HT1080 (cell line): ENCODE results near the gene NDUFB5. TPM values are rescaled to one million over a fixed set of nuclear protein-coding genes. Genes with fewer than 3 reads are reported as not detected.
A peak's percentile ranks its signal among the peaks of the same experiment; 100 is the strongest.
"Not testable (repeated sequence)": the region's sequence is repeated elsewhere in the genome, so short reads cannot be mapped to it uniquely, and the experiment has no call there.

Experiments
- DNase-seq: peaks from one replicate; pipeline ENCODE4 v3.0.0-alpha.2; 2015; ENCODE audit warnings: low read depth
- total RNA-seq: library from RNA; depleted of rRNA; stranded (reverse); fragments of >200 nt; shearing (Covaris generic); gene quantifications from 2 replicates; pipeline ENCODE4 v1.2.3, GENCODE V29; 2014

NDUFB5 gene
- total RNA-seq, 1 experiment from 2014 or later: 244 TPM

DNA sequence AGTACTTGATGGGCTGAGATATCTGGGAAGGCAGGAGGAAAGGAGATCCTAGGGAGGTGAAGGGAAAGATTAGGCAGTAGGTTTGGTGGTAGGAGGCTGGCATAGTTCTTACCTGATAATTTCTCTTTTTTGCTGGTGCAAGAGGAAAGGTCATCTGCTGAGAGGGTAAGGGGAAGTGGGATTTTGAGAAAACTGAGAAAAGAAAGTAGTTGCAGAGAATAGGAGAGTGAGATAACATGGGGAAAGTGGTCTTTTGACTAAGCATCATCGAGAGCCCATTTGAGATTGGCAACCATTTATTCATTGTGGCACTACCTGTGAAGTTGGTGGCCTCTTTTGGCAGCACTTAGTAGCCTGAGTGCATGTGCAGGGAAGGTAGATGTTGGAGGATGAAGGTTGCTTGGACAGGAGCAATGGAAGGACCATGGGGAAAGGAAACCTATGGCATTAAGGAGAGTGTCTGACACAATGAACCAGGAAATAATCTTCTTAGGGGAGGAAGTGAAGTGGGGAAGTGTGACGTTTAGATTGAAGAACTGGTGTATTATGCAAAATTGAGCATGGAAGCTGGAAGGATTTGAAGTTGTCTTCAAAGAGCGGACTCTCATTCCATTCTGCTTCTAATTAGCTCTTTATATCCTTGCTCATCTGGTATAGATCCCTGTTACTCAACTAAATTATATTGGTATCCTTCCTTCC is 26.3 kb downstream of the NDUFB5 start:
- no peak for DNase-seq

DNA sequence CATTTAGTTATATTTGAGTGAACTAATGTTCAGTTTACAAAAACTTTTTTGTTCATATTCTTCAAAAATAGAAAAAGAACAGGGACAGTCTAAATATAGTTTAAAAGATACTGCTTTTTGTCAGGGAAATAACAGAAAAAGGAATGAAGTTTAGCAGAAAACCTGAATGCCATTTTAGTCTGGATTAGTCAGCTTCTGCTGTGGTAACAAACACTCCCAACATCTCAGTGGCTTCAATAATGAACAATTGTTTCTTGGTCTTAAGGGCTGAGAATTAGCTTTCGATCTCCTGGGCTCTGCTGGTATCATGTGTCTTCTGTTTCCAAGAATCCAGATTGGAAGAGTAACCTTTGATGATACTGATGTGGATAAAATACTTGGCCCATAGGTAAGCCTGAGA is 35.9 kb downstream of the NDUFB5 start:
- no peak for DNase-seq

DNA sequence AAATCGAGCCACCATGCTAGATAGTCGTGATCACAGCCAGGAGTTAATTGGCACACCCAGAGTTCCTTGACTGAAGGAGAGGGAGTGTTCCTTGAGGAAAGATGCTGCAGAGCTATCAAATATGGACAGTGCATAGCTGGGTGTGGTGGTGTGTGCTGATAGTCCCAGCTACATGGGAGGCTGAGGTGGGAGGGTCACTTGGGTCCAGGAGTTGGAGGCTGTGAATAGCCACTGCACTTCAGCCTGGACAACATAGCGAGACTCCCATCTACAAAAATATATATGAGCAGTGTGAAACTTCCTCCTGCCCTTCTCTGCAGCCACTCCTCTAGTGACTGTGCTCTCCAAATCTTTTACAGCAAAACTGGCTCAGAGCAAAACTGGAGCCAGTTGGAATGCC is 38.3 kb downstream of the NDUFB5 start:
- no peak for DNase-seq

DNA sequence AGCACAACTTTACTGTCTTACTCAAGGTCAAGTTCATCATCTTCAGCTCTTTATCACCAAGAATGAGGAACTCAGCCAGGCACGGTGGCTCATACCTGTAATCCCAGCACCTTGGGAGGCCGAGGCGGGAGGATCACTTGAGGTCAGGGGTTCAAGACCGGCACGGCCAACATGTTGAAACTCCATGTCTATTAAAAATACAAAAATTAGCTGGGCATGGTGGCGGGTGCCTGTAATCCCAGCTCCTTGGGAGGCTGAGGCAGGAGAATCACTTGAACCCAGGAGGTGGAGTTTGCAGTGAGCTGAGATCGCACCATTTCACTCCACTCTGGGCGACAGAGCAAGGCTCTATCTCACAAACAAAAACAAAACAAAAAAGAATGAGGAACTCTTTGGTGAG is 39.2 kb downstream of the NDUFB5 start:
- DNase-seq: not testable (repeated sequence)

DNA sequence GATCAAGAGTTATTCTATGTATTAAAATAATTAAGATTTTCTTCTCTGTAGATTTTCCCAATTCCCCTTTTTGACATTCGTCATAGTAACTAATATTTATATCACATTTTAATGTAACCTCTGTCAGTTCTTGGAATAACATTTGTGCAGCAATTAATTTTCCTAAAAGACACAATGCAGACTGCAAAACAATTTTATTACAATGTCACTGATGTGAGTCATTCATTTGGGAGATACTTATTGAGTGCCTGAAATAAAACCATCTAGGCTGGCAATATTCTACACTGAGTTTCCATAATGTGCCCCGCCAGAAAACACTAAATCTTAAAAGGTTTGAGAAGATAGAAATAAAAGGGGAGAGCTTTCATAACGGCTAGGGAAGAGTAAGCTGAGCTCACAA is 41.6 kb downstream of the NDUFB5 start:
- DNase-seq: no peak

DNA sequence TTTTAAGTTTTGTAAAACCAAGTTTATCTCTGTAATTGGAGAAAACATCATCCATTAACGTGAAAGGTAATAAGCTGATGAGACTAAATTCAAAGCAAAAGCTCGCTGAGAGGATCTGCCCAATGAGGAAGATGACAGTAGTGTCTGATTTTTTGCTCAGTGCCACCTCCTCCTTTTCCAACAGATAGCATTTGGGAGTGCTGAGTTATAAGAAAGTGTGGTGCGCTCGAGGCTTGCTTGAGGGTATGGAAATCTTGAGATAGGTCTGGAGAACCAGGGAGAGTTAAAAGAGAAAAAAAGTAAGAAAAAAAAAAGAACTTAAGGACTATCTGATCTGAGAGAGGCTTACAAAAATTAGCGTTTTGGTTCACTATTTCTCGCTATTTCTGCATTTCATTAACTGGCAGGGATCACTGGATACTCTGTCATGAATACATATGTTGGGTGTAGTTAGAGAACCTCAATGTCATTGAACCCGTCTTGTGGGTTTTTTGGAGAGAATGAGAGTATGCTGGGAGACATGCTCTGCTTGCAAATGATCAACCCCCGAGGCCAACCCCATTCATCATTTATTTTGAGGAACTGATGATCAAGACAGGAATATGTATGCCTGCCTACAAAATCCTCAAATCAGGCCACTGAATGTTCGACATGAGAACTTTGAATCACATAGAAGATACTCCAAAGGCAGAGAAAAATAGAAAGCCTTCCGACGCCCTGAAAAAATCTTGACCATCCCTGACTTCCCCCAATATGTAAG is 47.3 kb downstream of the NDUFB5 start:
- no peak for DNase-seq

DNA sequence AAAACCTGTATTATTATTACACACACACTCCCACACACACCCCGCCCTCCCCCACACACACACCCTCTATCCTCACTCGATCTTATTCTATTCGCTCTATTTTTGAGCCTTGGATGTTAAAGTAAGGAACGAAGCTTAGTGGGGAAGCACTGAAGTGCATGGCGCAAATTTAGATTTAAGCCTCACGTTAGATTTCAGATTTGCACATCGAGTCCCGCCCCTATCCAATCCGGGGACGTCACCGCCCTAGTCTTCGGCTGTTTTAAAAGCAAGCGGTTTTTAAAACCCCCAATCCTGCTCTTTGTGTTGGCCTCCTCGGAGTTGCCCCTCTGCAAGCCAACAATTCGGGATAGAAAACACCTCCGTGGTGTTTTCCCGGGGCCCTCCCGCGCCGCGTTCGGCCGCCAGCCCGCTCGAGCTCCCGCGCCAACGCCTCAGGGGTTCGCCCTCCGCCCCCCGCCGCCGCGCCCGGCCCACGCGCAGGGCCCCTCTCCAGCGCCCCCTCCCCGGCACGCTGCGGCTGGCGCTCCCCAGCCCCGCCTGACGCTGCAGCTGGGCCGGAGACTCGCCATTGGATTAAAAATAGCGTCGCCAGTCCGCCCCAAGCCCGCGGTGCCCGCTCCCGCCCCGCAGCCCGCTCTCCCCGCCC is 48.0 kb downstream of the NDUFB5 start, which contains the start of gene USP13:
USP13 (plus strand) TSS at position 594 of the 649 bp plus-strand sequence. CDS start 186 bp downstream, outside the sequence.
- DNase-seq: peak; percentile 84

DNA sequence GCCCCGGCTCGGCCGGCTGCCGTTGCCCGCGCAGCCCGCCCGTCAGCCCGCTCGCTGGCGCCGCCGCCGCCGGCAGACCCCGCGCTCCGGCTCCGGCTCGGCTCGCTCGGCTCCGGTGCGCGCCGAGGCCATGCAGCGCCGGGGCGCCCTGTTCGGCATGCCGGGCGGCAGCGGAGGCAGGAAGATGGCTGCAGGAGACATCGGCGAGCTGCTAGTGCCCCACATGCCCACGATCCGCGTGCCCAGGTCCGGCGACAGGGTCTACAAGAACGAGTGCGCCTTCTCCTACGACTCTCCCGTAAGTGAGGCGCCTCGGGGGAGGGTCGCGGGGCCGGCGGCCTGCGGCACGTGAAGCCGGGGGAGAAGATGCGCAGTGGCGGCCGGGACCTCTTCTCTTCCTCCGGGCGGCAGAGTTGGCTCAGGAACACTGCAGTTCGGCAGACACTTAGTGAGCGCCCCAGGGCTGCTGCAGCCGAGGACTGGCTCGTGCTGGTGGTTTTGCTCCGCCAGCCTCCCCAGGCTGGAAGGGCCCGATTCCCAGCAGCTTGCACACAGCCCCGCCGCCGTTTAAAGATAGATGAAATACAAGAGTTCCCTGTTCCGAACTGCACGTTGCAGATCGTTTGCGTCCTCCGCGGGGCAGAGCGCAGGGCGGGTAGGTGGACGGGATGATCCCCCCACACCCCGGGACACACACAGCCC is 48.7 kb downstream of the NDUFB5 start:
- peak; percentile 72 for DNase-seq

DNA sequence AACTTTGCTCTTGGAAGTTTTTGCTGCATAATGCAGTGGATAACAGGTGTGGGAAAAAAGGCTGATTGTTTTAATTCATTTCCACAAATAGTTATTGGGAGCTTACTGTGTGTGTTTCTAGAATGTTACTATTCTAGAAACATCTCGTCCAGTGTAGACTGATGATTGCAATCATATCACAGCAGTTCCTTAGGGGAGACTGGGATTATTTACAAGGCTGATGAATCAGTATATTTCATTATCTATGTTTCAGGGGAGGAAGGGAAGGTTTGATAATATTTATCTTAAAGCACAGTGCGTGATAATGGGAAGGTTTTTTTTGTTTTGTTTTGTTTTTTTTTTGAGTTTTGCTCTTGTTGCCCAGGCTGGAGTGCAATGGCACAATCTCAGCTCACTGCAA is 50.6 kb downstream of the NDUFB5 start:
- DNase-seq: no peak

DNA sequence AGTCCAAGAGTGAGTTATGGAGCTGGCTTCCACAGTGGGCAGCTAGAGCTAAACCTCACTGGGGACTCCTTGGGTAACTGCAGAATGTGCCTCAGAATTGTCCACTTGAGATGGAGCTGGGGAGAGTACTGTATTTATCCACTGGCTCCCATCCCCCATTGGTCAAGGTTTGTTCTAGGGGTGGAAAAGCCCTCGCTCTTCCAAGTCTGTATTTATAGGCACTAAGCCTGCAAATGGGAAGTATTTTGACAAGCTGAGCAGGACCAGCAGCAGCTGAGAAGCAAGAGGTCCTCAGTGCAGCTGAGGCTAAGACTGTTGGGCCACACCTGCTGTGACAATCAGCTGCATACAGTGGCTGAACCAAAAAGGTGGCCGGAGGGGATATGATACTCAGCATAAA is 54.0 kb downstream of the NDUFB5 start:
- DNase-seq: no peak

DNA sequence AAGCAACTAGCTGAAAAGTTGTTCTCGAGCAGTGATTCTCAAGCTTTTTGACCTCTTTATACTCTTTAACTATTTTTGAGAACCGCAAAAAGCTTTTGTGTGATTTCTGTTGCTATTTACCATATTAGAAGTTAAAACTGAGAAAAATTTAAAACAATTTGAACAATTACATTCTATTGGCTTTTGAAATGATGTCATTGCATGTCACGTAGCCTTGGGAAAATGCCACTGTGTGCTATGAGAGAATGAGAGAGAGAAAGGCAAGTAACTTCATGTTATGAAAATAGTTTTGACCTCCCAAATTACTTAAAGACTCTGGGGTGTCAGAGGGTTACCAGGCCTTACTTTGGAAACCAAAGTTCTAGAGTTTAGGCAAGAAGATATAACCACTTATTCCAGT is 56.3 kb downstream of the NDUFB5 start:
- DNase-seq: no peak

DNA sequence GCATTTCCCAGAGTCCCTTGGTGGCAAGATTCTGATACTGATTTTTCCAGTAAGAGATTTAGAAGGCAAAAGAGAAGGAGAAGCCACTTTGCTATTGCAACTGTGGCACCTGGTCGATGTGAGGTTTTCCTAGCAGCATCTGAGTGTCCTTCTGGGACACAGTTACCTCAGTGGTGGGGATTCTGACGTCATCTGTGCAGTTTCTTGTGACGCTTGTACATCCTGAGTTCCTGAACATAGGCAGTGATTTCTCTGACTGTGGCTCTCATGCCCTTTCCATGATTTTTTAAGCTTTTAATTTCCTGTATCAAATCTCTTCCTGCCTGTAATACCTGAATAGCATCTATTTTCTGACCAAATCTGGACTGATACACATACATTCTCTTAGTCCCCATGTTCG is 57.2 kb downstream of the NDUFB5 start:
- no peak for DNase-seq

DNA sequence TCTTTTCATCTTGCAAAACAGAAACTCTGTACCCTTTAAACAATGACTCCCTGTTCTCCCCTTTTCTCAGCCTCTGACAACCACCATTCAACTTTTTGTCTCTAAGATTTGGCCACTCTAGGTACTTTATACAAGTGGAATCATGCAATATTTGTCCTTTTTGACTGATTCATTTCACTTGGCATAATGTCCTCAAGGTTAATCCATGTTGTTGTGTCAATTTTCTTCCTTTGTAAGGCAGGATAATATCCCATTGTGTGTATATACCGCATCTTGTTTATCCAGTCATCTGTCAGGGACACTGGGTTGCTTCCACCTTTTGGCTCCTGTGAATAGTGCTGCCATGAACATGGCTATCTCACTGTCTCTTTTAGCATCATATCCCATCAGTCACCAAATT is 58.5 kb downstream of the NDUFB5 start:
- DNase-seq: no peak

DNA sequence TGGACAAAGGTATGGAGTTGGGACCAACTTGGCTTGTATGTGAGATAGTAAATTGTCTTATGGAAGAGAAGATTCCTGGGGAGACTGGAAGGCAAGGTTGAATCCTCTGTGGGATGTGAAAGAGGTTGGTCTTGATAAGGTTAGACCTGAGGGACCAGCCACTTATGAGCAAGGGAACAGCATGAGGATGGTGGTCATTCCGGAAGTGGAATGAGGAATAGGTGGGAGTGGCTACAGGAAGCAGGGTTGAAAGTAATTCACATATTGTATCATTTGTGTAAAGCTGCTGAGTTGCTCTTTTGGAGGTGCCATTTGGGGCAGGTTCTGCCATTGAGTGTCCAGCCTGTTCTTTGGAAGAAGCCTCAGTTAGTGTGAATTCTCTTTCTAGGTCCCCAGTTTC is 61.4 kb downstream of the NDUFB5 start:
- DNase-seq: no peak

DNA sequence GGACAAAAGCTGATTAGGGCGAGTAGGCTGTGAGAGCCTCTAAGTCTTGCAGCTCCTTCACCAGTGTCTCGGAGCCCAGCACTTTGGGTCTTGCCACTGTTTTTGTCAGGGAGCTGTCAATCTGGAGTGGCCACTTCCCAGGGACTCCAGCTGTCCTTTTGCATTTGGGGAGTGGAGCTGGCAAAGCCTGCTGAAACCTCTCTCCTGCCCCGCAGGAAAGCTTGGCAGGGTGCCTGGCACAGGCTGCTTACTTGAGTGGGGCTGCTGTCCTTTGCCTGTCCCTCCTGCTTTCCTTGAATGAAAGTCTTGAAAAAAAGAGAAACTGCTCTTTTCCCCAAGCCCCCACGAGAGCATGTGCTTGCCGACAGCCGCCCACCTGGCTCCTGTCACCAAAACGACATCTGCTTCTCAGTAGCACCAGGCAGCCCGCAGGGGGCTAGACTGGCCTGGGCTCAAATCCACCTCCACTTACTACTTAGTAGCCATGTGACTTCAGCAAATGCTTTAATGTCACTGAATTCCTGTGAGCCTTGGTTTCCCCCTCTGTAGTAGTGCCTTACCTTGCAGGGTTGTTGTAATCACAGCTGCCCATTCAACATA is 61.9 kb downstream of the NDUFB5 start:
- DNase-seq: no peak

DNA sequence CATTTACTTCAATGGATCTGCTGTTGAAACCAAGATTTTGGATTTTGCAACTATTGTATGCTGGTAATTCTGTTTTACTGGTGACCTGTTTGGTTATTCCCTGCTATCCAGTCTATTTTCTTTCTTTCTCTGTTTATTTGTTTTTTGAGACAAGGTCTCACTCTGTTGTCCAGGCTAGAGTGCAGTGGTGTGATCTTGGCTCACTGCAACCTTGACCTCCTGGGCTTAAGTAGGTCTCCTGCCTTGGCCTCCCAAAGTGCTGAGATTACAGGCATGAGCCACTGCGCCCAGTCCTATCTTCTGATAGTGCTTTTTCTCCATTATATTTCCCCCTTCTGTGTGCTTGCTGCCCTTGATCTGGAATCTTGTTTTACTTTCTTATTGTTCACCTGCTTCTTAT is 63.8 kb downstream of the NDUFB5 start:
- DNase-seq: no peak

DNA sequence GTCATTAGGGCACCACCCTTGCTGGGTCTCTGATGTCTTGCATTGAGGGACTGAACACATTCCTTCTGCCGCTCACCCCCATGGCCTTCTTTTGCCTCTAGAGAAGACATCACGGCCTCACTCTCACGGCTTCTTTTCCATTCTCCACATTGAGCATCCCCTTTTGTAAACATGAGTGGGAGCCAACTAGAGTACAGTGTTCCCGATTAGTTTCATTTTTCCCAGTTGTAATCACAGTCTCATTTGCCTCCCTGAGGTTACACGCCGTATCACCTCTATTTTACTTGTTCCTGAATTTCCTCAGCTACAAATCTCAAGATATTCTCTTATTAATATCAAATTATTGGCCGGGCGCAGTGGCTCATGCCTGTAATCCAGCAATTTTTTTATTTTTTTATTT is 65.7 kb downstream of the NDUFB5 start:
- no peak for DNase-seq

DNA sequence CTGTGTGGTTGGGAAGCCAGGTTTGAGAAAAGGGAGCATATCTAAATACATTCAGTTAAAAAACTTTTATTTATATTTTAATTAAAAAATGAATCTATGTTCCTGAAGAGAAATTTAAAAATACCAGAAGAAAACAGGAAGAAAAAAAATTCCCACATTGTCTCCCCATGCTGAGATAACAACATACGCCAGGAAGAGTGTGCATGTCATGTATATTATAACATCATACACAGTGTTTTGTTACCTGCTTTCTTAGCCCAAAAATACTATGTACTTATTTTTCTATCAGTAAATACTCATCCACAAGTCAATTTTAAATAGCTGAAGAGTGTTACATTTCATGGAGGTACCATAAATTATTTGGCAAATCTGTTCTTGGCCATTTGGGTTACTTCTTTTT is 66.7 kb downstream of the NDUFB5 start:
- DNase-seq: no peak

DNA sequence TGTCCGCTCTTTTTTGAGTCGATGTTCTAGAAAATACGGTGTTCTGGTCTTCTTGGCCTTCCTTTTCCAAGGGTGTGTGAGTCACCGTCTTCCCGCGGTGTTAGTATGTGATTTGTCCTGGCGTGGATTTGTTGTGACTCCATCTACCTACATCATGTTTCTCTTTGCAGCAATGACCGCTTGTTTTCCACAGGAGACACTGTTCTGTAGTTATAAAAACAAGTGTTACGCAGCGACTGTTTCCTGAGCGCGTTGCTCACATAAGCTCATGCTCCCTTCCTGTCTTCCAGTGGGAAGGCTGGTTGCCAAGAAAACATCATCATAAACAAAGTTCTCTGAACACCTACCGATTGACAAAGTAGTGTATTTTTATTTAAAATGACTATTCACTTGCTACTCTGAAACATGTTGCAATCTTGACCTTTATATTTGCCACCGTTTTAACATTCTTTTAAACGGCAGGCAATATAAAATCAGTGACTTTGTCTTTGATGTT is 67.2 kb downstream of the NDUFB5 start:
- peak; percentile 34 for DNase-seq

DNA sequence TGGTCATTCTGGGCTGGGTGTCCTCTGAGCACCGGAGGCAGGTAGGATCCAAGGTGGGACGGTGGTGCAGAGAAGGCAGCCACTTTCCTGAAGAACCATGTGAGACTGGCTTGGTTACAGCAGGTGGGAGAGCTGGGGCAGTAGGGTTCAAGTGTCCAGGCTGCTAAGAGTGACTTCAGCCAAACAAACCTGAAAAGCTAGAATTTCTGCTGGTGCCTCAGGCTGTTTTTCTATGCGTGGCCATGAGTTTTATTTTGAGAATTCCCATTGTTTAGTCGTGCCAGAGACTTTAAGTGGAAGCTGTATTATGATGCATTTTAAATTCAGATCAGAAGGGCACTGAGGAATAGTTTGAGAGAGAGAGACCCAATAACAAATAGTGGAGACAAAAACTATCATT is 68.3 kb downstream of the NDUFB5 start:
- DNase-seq: no peak

DNA sequence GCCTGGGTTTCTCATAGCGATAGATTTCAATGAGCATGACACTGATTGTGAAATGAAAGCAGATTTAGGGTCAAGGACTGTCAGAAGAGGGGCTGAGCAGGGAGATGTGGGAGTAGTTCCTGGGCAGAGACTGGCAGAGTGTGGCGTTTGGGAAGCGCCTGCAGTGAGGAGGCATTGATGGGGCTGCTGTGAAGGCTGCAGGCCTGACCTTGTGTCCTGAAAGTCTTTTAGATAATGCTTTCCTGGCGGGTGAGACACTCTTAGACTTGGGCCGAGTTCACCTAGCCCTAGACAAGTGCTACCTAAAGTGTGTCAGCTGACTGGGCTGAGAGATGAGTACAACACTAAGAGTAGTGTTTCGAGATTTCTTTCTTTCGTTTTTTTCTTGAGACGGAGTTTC is 68.9 kb downstream of the NDUFB5 start:
- no peak for DNase-seq
